Ovary (tissue), 9 donors: ENCODE measurements around the gene MAU2. TPM values are rescaled to one million over a fixed set of nuclear protein-coding genes. Genes with fewer than 3 reads are reported as not detected.

Experiments
- DNase-seq, 5 donors: peaks; one replicate each; pipeline ENCODE4 v3.0.0-alpha.2; 2019 to 2020
- H3K27ac ChIP-seq, 2 donors: fragments of 200-600 bp; one replicate each; pipeline versions ENCODE4 v1.5.1 to v1.8.0; 2019 to 2022
- H3K27me3 ChIP-seq: fragments of 200-600 bp; one replicate; pipeline ENCODE4 v1.8.0; 2022
- H3K36me3 ChIP-seq: fragments of 200-600 bp; sonication (generic); one replicate; pipeline ENCODE4 v1.5.1; 2019
- H3K4me1 ChIP-seq: one replicate; pipeline ENCODE4 v1.8.1; 2013; ENCODE audit warnings: mild to moderate bottlenecking, moderate library complexity; ENCODE audit not compliant: insufficient read depth
- H3K4me3 ChIP-seq: fragments of 200-600 bp; sonication (generic); one replicate; pipeline ENCODE4 v1.5.1; 2017
- H3K9me3 ChIP-seq, 2 donors: fragments of 200-600 bp in 1 of 2; sonication (generic) in 1 of 2; one replicate each; pipeline versions ENCODE4 v1.5.1 to v1.8.1; 2013 to 2019; ENCODE audit warnings: mild to moderate bottlenecking in 1 of 2, moderate library complexity in 1 of 2
- CTCF ChIP-seq, 3 donors: fragments of 450-650 bp in 2 of 3; fragments of 200-600 bp in 1 of 3; IDR thresholded peaks; one replicate each; pipeline versions ENCODE4 v1.5.1 to v1.8.0; 2016 to 2022; ENCODE audit warnings: antibody characterized with exemption in 3 of 3, mild to moderate bottlenecking in 1 of 3
- EP300 ChIP-seq: sonication (generic); formaldehyde crosslinking; IDR thresholded peaks from one replicate; pipeline ENCODE4 v1.6.1; 2017; ENCODE audit warnings: antibody characterized with exemption
- POLR2A ChIP-seq: fragments of 450-650 bp; IDR thresholded peaks from one replicate; pipeline ENCODE4 v1.6.1; 2017; ENCODE audit warnings: antibody characterized with exemption, mild to moderate bottlenecking, moderate library complexity
- WGBS, 3 donors: extraction: QIAGEN DNeasy Blood & Tissue Kit in 1 of 3; methylation state at CpG; one replicate each; pipeline versions ENCODE4 v1.1.5 to v1.1.7; 2013 to 2017; 5-methylcytosine and 5-hydroxymethylcytosine counted together
- intact Hi-C, 4 donors: fragments of 100-400 bp; cut with DNase I; formaldehyde crosslinking; loops; one replicate each; pipeline versions ENCODE4 v1.11.0 to v1.15.1; 2022 to 2023
- polyA plus RNA-seq, 2 donors: library from polyadenylated mRNA; stranded (reverse); fragments of 200-250 nt in 1 of 2; fragments of 350-450 nt in 1 of 2; fragmentation: Illumina TruSeq in 1 of 2; extraction: RNeasy Lipid Tissue Mini Kit (QIAGEN cat#74804) in 1 of 2; gene quantifications; one replicate each; pipeline ENCODE4 v1.2.3, GENCODE V29; 2013 to 2014
- total RNA-seq, 7 donors: library from RNA; depleted of rRNA in 2 of 7; stranded (reverse); fragments of >200 nt in 2 of 7; fragmentation: NEBNext Ultra II Directional in 3 of 7; extraction: Animal tissue kit (Norgen Biotek cat#: 25700) in 3 of 7; gene quantifications; one replicate each; pipeline versions ENCODE4 v1.1.0 to v1.2.4, GENCODE V29; 2016 to 2023
- donor health status: DM: no; HTN: no; CAD: no; lungs with moderate emphysema.
- donor health status: DM: no; HTN: no; CAD: no.
- donor health status: Bipolar disorder and iron deficiency.
- donor health status: DM: yes; HTN: yes; CAD: no.
- donor health status: DM: no; HTN: no; CAD: no.
- donor health status: DM: yes; HTN: yes; CAD: no.

Gene MAU2
- total and polyA plus RNA-seq, 9 donors: 12.4 to 77.0 (median 56.8) TPM

GRCh38 chr19:19334063-19334988 lies 13.7 kb downstream of the MAU2 start:
- WGBS, 3 donors: 64 to 71% (median 70%) methylated on average over 22 of the region's 22 CpGs

GRCh38 chr19:19334989-19335344 lies 14.3 kb downstream of the MAU2 start:
- no peak for DNase-seq
- 73 to 84% (median 74%) methylated on average over 3 of the region's 3 CpGs for WGBS, 3 donors
- Histone ChIP-seq H3K27me3 (no peaks in the 10 kb centered on the region), H3K4me3 (no peak overlapping the region), H3K4me1 (no peaks in the 10 kb centered on the region), H3K36me3 (no peaks in the 10 kb centered on the region), H3K27ac (no peak overlapping the region), H3K9me3 (no peaks in the 10 kb centered on the region)
- intact Hi-C loops: no loop called here
- no peak for TF ChIP-seq CTCF (IDR thresholded peaks at IDR 0.05)
- no peak for TF ChIP-seq EP300
- TF ChIP-seq POLR2A: no peak

More at GRCh38 chr19:19334063-19334988, 13.7 kb downstream of the MAU2 start:
- H3K4me3 ChIP-seq: no peak overlapping the region
- no peak for TF ChIP-seq EP300
- no peak for TF ChIP-seq POLR2A
- no peak for TF ChIP-seq CTCF (IDR thresholded peaks at IDR 0.05)
- no peak for DNase-seq
- intact Hi-C loops: no loop called here
- no peak overlapping the region for H3K27ac ChIP-seq
- no peaks in the 10 kb centered on the region for H3K9me3 ChIP-seq
- no peaks in the 10 kb centered on the region for H3K36me3 ChIP-seq
- no peaks in the 10 kb centered on the region for H3K4me1 ChIP-seq
- no peaks in the 10 kb centered on the region for H3K27me3 ChIP-seq

- no peaks in the 10 kb centered on the region for H3K27me3 ChIP-seq
- no peaks in the 10 kb centered on the region for H3K36me3 ChIP-seq
- no peaks in the 10 kb centered on the region for H3K4me1 ChIP-seq
- TF ChIP-seq EP300 (no peak), CTCF (IDR thresholded peaks at IDR 0.05) (no peak), POLR2A (no peak)
- no peak overlapping the region for H3K27ac ChIP-seq
- no peak for DNase-seq
- WGBS, 3 donors: 83 to 85% (median 84%) methylated on average over 16 of the region's 16 CpGs
- intact Hi-C loops: no loop called here
- no peak overlapping the region for H3K4me3 ChIP-seq
- H3K9me3 ChIP-seq: no peaks in the 10 kb centered on the region
These were observed 15.0 kb downstream of the MAU2 start for GRCh38 chr19:19335408-19336158.

GRCh38 chr19:19336597-19336996 lies 16.0 kb downstream of the MAU2 start:
- H3K9me3 ChIP-seq: no peaks in the 10 kb centered on the region
- WGBS, 3 donors: 52 to 57% (median 53%) methylated on average over 3 of the region's 3 CpGs
- no peak for TF ChIP-seq CTCF (IDR thresholded peaks at IDR 0.05)
- TF ChIP-seq POLR2A: no peak
- no peak for TF ChIP-seq EP300
- H3K27ac ChIP-seq: no peak overlapping the region
- no peak for DNase-seq
- intact Hi-C loops: no loop called here
- no peak overlapping the region for H3K4me3 ChIP-seq
- H3K27me3 ChIP-seq: no peaks in the 10 kb centered on the region
- H3K4me1 ChIP-seq: no peaks in the 10 kb centered on the region
- no peaks in the 10 kb centered on the region for H3K36me3 ChIP-seq
